PC-9 (cell line): ENCODE results near the gene IGDCC3.

ENCODE experiments used
- CTCF ChIP-seq: fragments of 200-600 bp; sonication (generic); conservative IDR thresholded peaks from 2 replicates; pipeline ENCODE4 v1.6.1; 2017; ENCODE audit warnings: mixed run types, antibody characterized with exemption, mild to moderate bottlenecking, moderate library complexity
- EZH2 ChIP-seq: fragments of 200-600 bp; sonication (generic); IDR thresholded peaks from 2 replicates; pipeline ENCODE4 v1.8.0; 2017; ENCODE audit warnings: antibody characterized with exemption, low read depth

GRCh38 chr15:65383991-65384390 is 6.2 kb upstream of the IGDCC3 start:
- no peak for TF ChIP-seq CTCF
- TF ChIP-seq EZH2, result no peak
